Amygdala (tissue), 56 donors: ENCODE measurements around the gene PGF.
A peak's percentile ranks its signal among the peaks of the same experiment; 100 is the strongest.

ENCODE experiments used
- DNase-seq, 56 donors: peaks; one replicate each; lab custom pipeline; 2025; lab: John Stamatoyannopoulos, UW

The PGF gene

DNA sequence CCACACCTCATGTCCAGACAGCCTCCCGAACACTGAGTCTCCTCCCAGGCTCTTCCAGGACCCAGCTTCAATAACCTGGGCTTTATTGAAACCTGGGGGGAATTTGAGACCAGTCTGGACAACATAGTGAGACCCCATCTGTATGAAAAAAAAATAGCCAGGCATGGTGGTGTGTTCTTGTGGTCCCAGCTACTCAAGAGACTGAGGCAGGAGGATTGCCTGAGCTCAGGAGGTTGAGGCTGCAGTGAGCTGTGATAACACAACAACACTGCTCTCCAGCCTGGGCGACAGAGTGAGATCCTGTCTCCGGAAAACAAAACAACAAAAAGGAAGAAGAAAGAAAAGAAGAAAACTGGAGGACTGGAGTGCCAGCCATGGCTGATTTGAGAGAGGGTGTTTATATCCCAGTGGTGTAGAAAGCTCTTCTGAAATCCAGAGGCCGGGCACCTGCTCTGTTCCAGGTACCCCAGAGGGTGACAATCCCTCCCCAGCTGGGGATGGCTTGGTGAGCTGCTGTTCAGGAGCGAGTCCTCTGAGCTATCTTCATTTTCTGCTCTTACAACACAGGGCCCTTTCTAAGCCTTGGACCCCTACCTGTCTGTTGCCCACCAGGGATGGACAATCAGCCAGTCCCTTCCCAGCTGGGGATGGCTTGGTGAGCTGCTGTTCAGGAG is 6.0 kb upstream of the PGF start:
- no peak for DNase-seq

DNA sequence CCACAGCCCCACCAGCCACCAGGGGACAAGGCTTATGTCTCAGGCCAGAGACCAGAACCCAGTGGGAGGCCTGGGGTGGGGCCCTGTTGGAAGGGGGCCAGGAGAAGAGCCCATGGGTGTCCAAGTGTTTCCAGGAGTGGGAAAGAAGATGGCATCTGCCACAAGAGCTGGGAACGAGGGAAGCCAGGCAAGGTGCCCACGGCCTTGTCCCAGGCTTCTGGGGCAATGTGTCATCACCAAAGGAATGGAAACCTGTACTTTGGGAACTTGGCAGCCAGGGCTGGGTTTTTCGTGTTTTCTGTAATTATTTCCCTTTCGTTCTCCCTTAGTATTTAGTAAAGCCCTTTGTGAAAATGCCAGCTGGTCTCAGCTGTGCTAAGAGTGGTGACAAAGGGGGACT is 5.3 kb upstream of the PGF start:
- peak in 6 of 56 donors; percentile 3 to 40 (median 18) for DNase-seq

DNA sequence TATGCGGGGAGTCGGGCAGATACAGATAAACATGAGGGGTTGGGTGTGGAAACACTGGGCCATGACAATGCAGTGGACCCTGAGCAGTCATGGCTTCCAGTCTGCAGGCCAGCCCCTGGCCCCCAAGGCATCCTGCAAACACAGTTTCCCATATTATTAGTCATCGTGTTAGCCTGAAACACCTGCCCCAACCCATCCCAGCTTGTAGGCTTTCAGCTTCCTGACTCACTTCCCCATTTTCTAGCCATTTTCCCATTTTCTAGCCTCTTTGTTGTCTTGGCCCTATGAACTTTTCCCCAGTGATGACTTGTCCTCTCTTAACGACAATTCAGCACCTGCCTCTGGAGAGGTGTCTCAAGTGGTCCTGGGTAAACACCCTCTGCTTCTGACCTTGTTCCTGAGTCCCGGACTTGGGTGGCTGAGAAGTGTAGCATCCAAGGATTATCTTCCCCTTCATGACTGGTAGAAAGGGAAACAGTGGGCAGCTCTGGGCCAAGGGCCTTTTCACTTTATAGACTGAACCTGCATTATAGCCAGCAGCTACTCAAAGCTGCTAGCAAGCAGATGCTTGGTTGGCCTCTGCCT is 4.3 kb upstream of the PGF start:
- no peak for DNase-seq

DNA sequence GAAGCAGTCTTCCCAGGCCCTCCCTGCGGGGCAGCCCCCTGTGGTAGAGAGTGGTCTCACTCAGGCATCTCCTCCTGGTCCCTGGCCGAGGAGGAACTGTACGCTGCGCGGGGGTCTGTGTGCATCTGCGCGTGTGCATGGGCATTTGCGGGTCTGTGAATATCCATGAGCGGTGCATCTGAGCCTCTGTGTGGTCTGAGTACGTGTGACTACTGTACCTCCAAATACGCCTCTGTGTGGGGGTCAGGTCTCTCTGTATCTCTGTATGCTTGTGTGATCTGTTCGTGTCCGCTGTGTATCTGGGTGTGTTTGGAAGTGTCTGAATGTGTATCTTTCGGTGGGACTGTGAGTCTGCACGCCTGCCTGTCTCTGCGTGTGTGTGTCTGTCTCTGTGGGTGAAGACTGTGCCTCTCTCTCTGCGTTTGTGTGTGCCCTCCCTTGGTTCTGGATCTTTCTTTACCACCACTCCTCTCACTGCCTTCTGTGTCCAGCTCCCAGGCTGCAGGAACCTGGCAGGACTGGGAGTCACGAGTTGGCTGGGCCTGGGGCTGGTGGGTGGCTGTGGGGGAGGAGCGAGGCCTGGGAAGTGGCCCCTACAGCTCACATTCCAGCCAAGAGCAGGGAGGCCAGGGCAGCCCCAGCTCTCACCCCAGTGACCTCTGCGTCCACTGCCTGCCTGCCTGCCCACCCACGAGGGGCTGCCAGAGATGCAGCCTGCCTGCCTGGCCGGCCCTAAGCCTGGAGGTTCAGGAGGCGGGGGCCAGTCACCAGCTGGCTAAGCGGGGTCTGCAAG is 1.1 kb upstream of the PGF start:
- peak in 10 of 56 donors; percentile 9 to 52 (median 26) for DNase-seq

DNA sequence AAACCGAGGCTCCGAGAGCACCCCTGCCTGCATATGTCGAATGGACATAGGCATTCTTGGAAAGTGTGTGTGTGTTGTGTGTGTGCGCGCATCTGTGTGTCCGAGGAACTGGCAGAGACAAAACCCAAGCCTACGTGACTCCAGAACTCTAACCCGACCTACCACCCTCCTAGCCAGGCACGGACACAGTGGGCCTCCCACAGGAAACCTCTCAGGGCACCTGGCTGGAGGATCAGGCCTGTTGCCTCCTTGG is 556 bp upstream of the PGF start:
- no peak for DNase-seq

DNA sequence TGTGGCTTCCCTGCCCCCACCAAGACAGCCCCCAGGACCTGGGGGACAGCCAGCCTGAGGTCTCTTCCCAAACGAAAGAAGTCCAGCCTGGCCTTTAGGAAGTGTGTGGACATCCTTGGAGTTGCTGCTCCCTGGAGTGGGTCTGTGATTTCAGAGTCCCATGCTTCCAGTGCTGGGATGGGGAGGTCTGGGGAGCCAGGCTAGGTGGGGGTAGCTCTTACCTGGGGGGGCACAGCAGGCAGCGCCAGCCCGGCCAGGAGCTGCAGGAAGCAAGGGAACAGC is 509 bp downstream of the PGF start:
- no peak for DNase-seq

DNA sequence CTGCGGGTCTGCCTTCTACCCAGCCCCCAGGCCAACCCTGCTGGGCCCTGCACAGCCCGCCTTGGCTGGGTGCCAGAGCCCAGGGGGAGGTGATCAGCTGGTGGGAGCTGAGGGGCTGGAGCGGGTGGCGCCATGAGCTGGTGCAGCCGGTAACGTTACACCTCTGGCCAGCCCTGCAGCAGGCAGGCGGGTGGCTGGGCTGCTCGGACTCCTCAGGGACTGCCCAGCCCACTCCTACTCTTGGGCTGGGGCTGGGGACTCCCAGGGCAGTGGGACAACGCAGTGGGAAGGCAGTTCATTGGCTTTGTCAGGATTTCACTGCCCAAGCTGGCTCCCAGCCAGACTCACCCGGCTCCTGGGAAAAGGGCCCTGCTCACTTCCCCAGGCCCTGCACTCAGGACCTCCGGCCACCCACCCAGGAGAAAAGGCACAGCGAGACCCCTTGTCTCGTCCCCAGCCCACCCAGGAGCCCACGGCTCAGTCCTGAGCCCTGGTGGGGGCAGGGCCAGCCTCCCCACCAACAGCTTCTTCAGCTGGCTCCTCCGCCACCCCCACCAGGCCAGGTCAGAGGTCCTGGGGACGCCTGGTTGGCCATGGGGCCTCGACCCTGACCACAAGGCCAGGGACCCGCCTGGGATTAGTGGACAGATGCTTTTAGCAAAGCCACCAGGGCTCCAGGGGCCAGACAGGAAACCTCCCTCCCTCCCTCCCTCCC is 1.0 kb downstream of the PGF start:
- peak in 7 of 56 donors; percentile 14 to 47 (median 17) for DNase-seq

DNA sequence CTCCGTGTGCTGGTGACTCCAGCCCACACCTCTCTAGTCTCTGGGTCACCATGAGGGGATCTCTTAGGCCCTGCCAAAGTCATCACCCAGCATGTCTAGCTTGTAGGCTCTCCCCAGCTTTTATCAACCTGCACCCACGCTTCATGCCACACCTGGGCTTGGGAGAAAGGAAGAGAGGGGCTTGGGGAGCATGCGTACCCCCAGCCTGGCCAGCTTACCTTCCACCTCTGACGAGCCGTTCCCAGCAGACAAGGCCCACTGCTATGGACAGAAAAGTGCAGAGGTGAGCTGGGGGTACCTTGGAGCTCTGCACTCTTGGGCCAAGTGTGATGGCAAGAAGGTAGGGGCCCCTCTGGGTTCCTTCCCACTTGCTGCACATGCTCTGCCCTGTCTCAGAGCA is 1.7 kb downstream of the PGF start:
- DNase-seq = no peak

DNA sequence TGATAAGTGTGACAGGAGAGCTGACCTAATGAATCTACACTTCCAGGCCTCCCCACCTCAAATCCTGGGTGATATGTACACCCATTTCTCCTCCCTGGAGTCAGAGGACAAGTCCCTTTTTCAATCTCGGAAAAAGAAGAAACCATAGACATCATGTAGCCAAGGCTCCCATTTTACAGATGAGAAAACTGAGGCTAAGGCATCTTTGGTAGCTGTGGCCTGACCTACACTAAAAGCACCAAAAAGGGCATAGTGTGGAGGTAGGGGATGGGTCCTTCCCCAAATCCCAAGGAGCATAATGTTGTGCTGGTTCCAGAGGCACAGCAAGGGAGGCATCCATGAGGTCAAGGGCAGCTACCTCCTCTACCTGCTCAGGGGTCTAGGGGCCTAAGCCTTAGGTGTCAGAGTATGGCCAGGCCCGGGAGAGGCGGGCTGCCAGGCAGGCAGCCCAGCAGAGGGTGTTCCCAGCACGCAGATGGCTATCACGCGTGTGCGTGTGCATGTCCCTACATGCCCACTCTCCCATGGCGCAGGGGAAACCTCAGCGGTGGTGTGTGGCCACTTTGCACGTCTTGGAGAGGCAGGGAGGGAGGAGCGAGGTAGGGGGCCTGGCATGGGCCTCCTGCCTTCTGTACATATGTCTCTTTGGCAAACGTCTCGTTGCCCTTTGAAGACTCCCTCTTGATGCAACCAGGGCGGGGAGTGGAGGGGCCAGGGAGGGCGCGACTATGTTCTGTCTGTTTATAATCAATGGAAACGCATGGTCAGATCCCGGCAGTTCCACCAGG is 2.5 kb downstream of the PGF start:
- no peak for DNase-seq

DNA sequence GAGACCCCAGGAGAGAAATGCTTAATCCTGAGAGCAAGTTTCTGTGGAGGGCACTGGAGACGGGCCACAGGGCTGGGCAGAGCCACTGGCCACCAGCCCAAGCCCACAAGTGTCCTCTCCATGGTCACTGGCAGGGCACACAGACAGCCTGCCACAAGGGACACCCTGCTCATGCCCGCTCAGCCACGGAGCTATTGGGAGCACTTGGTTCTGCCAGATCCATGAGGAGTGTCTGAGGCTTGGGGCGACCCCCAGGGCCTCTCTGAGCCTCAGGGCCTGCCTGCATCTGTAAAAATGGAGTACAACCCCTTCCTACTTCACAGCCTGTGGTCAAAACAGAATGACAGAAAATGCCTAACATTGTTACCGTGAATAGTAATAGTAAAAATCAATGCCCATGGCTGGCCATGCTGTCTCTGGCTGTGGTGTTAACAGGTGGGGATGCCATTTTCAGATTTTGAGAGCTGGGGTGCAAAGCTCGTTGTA is 3.2 kb downstream of the PGF start:
- DNase-seq = no peak

DNA sequence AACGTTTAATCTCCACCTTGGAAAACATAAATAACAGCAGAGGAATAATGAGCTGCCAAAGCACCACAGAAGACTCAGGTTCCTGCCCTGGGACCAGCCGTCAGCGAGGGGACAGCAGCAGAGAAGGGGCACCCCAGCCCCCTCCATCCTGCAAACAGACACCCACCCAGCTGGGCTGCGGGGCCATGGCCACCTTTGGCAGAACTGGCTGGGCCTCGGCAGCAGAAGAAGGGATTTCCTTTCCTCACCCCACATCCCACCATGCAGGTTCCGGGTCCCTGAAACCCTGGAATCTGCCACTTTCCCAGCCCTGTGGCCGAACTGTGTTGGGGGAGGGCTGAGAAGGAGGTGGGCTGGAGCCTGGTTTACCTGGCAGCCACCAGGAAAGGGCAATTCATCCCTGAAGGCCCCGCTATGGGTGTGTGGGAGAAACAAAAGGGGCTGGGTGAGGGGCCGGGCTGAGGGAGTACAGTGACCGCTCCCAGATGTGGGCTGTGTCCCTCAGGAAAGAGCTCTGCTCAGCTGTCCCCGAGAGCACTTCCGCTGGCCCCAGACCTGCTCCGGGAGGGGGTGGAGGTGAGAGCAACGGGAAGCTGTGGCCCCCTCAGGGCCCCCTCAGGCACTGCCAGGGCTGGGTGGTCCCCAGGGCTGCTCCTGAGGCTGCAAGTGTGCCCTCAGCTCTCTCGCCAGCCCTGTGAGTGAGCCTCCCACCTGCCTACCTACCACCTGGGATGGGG is 3.8 kb downstream of the PGF start:
- DNase-seq = no peak

DNA sequence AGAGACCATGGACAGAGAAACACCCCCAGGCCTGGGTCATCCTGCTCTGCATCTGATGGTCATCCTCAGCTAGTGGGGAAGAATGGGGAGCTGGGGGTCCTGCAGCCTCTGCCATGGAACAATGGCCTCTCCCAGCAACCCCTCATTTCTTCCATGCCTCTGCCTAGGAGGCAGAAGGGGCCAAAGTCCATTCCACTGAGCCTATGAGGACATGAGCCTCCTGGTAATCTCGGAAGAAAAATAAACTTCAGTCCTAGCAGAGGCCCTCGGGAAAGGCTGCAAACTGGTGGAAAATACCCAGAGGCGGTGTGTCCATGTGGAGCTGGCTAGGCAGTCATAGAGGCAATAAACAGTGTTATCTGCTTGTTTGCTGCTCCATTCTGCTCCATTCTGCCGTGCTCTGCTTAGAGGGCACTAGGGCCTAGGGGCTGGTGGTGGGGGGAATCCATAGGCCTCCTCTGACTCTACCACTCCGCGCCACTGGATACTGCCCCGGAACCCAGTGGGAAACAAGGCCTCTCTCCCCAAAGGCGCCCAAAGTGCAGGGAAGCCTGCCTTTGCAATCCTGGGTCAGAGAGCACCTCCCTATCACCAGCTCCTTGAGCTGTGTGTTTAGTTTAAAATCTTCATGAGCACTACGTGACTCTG is 4.5 kb downstream of the PGF start:
- DNase-seq = no peak

DNA sequence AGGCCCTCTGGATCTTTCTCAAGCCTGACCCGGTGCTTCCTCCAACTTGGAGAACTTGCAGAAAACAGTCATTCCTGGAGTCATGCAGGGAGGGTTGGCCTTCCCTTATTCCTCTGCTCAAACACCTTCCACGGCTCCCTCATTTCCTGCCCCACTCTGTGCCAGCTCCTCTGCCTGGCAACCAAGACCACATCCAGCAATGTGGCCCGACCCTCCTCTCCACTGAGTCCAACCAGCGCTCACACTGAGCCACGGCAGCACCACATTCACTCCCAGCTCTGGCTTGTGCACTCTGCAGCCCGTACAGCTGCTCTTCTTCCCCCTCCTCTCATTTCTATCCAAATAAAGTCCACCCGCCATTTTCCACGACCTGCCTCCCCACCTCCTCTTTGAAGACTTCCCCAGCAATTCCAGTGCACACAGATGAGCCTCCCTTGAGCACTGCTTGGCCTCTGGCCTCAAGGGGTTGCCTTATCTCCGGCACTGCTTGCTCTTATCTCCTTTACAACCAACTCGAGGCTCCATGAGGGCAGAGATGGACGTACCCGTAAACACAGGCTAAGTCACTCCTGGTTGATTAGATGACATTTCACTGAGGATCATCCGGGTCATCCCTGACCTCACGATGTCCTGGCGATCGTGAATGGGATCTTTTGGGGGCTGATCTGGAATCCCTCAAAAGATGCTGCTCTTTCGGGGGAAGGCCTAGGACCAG is 5.4 kb downstream of the PGF start:
- DNase-seq = no peak

DNA sequence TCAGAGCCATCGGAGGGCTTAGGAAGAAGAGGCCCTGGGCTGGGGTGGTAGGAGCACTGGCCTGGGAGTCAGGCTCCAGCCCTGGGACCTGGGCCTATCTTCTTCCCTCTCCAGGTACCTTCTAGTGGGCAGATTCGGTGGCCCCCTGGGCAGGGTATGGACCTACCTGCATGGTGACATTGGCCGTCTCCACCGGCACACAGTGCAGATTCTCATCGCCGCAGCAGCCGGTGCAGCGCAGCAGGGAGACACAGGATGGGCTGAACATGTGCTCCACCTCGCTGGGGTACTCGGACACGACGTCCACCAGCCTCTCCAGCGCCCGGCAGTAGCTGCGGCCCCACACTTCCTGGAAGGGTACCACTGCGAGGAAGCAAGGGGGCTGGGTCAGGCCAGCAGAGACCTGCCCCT is 6.2 kb downstream of the PGF start:
- DNase-seq = no peak

DNA sequence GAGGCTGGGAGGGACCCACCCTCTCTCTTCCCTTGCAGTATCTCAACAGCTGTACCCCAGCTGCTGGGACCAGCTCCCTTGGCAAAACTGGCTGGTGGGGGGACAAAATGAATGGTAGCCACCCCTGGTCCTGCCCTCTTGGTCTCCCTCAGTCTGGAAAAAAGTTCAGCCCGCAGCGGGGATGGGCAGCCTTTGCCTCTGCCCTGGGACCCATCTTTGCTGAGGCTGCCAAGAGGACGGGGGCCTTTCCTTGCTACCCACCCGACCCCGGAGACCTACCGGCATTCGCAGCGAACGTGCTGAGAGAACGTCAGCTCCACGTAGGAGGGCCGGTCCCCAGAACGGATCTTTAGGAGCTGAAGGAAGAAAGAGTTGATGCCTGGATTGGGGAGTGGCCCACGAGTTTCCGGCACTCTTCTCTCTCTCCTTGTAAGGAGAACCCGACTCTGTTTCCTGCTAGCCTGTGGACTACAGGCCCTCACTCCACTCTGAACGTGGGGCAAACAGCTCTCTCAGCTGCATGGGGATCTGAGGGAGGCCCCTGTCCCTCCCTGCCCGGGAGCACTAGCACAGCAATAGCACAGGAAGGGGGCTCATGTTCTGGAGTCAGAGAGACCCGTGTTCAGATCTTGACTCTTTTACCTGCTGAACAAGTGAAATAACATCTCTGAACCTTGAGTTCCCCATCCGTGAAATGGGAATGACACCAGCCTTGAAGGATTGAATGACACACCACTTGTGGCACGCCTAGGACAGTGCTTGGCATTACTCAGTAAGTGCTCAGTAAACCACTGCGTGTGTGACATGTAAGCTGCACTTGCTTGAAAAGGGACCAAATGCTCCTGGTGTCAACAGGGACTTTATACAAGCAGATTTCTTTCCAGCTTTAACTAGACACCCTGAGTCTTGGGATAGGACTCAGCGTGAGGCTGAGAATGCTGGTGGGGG is 6.9 kb downstream of the PGF start:
- no peak for DNase-seq

DNA sequence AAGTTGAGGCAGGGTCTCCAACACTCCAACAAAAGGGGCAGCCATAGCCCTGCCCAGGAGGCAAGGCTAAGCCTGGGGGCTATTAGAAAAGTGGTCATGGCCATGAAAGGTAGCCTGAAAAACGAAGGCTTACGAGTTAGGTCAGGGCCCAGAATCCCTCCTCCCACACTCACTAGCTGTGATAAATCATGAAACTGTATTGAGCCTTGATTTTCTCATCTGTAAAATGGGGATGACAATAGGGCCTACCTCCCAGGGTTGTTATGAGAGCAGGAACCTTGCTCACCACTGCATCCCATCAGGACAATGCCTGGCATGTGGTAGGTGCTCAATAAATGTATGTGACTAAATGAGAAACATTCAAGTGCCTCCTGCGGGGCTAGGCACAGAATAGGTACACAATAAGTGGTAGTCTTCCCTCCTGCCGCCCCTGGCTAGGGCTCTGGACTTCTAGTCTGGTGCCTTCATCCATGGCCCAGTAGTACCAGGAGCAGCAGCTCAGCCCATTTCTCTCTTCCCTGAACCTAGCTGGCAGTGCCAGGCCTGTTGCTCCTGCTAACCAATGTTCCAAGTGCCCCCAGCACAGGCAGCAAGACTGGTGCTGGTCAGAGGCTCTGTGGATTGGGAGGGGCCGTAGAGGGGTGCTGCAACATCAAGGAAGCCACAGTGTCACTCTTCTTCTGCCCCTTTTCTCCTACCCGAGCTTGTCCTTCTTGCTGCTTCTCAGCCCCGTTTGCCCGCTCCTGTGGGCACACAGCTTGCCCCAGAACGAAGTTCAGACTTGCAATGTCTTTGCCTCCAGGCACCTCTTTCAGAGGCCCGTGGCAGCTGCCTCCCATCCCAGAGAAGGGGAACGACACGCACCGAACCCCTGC is 7.8 kb downstream of the PGF start:
- no peak for DNase-seq
